ENCODE measurements around the gene SYT5. TPM values are rescaled to one million over a fixed set of nuclear protein-coding genes. Genes with fewer than 3 reads are reported as not detected.
A peak's percentile ranks its signal among the peaks of the same experiment; 100 is the strongest.

SYT5 gene
- total RNA-seq, 2 donors from 2014 or later: 4.3 TPM; not detected in 1

GRCh38 chr19:55166530-55167268 lies 13.4 kb downstream of the SYT5 start, which contains the start of gene DNAAF3:
TSS of gene DNAAF3 (minus strand) at chr19:55166613. CDS start at chr19:55166413, 200 bp downstream.
- TF ChIP-seq CTCF (IDR thresholded peaks at IDR 0.05) (no peak), POLR2AphosphoS5 (IDR thresholded peaks at IDR 0.05) (peak; percentile 76), POLR2A (IDR thresholded peaks at IDR 0.05) (no peak)
- H3K4me3 ChIP-seq: peak within 1 kb of the TSS in 1 of 2 donors; percentile 32
- peaks cover 14% of the 10 kb centered on the region for H3K27me3 ChIP-seq (replicated peaks; ENCODE audit: insufficient read depth)
- no peaks in the 10 kb centered on the region for H3K4me1 ChIP-seq (replicated peaks)
- H3K27ac ChIP-seq: no peak within 1 kb of the TSS
- DNase-seq (ENCODE audit: low spot score): peak; percentile 90
- no peaks in the 10 kb centered on the region for H3K36me3 ChIP-seq
- intact Hi-C loops (cut with DNase I): no loop called here
- H3K9me3 ChIP-seq: no peaks in the 10 kb centered on the region
- 2% methylated on average over 33 of the region's 33 CpGs for WGBS

- intact Hi-C loops (cut with DNase I): no loop called here
- 2% methylated on average over 34 of the region's 34 CpGs for WGBS
- Histone ChIP-seq H3K27ac (no peak overlapping the region), H3K27me3 (replicated peaks; ENCODE audit: insufficient read depth) (peaks cover 21% of the 10 kb centered on the region), H3K4me3 (peak overlapping the region in 1 of 2 donors; percentile 32), H3K4me1 (replicated peaks) (no peaks in the 10 kb centered on the region), H3K9me3 (no peaks in the 10 kb centered on the region), H3K36me3 (no peaks in the 10 kb centered on the region)
- TF ChIP-seq CTCF (IDR thresholded peaks at IDR 0.05) (peak in 3 of 4 experiments; percentile 13 to 30 (median 18)), POLR2A (IDR thresholded peaks at IDR 0.05) (no peak), POLR2AphosphoS5 (IDR thresholded peaks at IDR 0.05) (no peak)
- DNase-seq (ENCODE audit: low spot score): no peak
Measured at GRCh38 chr19:55165952-55166529, 14.0 kb downstream of the SYT5 start.

DNA sequence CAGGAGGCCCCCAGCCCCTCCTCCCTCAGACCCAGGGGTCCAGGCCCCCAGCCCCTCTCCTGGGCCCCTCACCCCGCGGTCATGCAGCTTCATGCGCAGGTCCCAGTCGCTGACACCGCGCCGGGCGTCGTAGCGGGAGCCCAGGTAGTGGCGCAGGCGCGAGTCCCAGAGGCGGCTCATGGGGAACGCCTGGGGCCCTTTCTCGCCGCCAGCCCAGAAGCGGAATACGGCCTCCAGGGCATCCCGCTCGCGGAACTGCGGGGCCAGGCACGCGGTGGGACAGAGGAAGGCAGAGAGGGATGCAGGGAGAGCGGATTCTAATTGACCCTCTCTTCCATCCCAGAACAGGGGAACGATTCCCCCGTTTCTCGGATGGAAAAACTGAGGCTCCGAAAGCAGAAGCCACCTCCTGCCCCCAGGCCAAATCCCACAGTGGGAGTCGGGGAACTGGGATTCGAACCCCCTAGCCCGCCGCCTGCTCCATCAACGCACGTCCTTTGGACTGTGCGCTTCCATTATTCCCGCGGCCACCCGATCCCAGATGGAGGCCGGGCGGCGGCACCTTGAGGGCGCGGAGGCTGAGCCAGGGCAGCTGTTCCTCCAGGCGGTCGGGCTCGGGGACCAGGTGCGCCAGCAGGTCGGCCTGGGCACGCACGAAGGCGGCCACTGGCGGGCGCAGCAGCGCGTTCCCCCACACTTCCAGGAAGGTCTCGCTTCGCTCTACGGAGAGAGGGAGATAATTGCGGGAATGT lies 18.3 kb downstream of the SYT5 start:
- Histone ChIP-seq H3K36me3 (no peaks in the 10 kb centered on the region), H3K4me3 (no peak overlapping the region), H3K27ac (no peak overlapping the region), H3K9me3 (no peaks in the 10 kb centered on the region), H3K4me1 (replicated peaks) (no peaks in the 10 kb centered on the region), H3K27me3 (replicated peaks; ENCODE audit: insufficient read depth) (peaks cover 36% of the 10 kb centered on the region)
- no peak for DNase-seq (ENCODE audit: low spot score)
- 26% methylated on average over 61 of the region's 61 CpGs for WGBS
- no peak for TF ChIP-seq POLR2AphosphoS5 (IDR thresholded peaks at IDR 0.05)
- TF ChIP-seq CTCF (IDR thresholded peaks at IDR 0.05): no peak
- no peak for TF ChIP-seq POLR2A (IDR thresholded peaks at IDR 0.05)
- intact Hi-C loops (cut with DNase I): no loop called here

DNA sequence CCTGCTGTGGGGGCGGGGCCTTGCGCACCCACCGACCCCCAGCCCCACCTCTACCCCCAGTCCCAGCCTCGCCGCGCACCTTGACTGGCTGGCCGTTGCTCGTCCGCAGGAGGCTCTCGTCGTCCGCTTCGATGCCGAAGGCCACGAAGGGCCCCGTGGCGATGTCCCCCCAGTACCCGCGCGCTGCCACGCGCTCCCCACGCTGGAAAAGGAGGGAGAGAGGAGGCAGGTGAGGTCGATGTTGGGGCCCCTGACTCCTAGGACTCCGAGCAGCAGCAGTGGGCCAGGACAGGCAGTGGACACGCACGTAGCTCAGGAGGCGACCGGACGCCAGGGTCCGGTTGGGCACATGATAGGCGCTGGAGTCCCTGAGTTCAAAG lies 19.1 kb downstream of the SYT5 start:
- no peak overlapping the region for H3K27ac ChIP-seq
- 12% methylated on average over 25 of the region's 32 CpGs for WGBS
- intact Hi-C loops (cut with DNase I): no loop called here
- TF ChIP-seq POLR2A (IDR thresholded peaks at IDR 0.05) (no peak), CTCF (IDR thresholded peaks at IDR 0.05) (no peak), POLR2AphosphoS5 (IDR thresholded peaks at IDR 0.05) (no peak)
- H3K27me3 ChIP-seq (replicated peaks; ENCODE audit: insufficient read depth): peaks cover 36% of the 10 kb centered on the region
- H3K9me3 ChIP-seq: no peaks in the 10 kb centered on the region
- no peak for DNase-seq (ENCODE audit: low spot score)
- H3K4me1 ChIP-seq (replicated peaks): no peaks in the 10 kb centered on the region
- H3K36me3 ChIP-seq: no peaks in the 10 kb centered on the region
- H3K4me3 ChIP-seq: no peak overlapping the region

Data from prostate gland (tissue), 2 donors.